Measurements from ENCODE around the gene MT1F. TPM values are rescaled to one million over a fixed set of nuclear protein-coding genes. Genes with fewer than 3 reads are reported as not detected.

The MT1F gene
- total and polyA plus RNA-seq, 2 donors (not counting 1 experiment from before 2014, with no cell fraction given) = 2.1 to 3.2 TPM

DNA sequence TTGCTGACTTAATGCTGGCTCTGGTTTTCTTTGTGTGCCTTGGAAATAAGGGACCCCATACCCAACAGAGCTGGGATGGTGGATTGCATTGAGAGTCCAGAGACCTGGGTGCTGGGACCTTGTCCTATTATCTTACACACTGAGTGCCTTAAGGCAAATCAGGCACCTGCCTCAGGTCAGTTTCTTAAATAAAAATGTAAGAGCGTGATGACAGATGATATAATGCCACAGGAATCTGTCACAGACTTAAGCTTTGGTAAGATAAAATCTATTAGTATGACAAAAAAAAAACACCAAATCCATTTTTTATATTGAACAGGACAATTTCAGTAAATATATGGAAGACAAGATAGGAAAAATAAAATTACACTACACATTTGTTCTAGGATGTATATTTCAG lies 17.7 kb upstream of the MT1F start:
- Histone ChIP-seq H3K9ac (ENCODE audit: insufficient read depth, low read length) (no peak overlapping the region), H3K36me3 (ENCODE audit: control insufficient read depth, insufficient read depth, low read length) (no peaks in the 10 kb centered on the region), H3K27ac (ENCODE audit: insufficient read depth, low read length) (no peak overlapping the region), H2AFZ (ENCODE audit: low read length) (no peak overlapping the region), H3K27me3 (ENCODE audit: control insufficient read depth, insufficient read depth, low read length) (peaks cover 5% of the 10 kb centered on the region), H3K79me2 (ENCODE audit: control insufficient read depth, insufficient read depth, low read length) (no peaks in the 10 kb centered on the region), H3K9me3 (ENCODE audit: control insufficient read depth, insufficient read depth, low read depth, low read length) (no peaks in the 10 kb centered on the region), H4K20me1 (ENCODE audit: control insufficient read depth, extremely low read depth, insufficient read depth, low read length) (no peaks in the 10 kb centered on the region), H3K4me2 (ENCODE audit: extremely low read depth, insufficient read depth, low read length) (no peak overlapping the region), H3K4me1 (ENCODE audit: control insufficient read depth, extremely low read depth, insufficient read depth, low read length) (no peaks in the 10 kb centered on the region), H3K4me3 (replicated peaks in 1 of 4; ENCODE audit: control extremely low read depth in 1 of 4, insufficient read depth in 1 of 4, low read depth in 3 of 4, low read length in 4 of 4) (no peak overlapping the region)
- TF ChIP-seq, protein P1, sequence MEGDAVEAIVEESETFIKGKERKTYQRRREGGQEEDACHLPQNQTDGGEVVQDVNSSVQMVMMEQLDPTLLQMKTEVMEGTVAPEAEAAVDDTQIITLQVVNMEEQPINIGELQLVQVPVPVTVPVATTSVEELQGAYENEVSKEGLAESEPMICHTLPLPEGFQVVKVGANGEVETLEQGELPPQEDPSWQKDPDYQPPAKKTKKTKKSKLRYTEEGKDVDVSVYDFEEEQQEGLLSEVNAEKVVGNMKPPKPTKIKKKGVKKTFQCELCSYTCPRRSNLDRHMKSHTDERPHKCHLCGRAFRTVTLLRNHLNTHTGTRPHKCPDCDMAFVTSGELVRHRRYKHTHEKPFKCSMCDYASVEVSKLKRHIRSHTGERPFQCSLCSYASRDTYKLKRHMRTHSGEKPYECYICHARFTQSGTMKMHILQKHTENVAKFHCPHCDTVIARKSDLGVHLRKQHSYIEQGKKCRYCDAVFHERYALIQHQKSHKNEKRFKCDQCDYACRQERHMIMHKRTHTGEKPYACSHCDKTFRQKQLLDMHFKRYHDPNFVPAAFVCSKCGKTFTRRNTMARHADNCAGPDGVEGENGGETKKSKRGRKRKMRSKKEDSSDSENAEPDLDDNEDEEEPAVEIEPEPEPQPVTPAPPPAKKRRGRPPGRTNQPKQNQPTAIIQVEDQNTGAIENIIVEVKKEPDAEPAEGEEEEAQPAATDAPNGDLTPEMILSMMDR (conservative IDR thresholded peaks at IDR 0.05 in 1 of 2, IDR thresholded peaks at IDR 0.05 in 1 of 2; ENCODE audit: low read depth in 1 of 2, low read length in 2 of 2) = no peak
- TF ChIP-seq EZH2 (IDR thresholded peaks at IDR 0.05; ENCODE audit: low read length, missing control alignments) = no peak
- DNase-seq (ENCODE audit: low read depth in 2 of 2) = no peak

DNA sequence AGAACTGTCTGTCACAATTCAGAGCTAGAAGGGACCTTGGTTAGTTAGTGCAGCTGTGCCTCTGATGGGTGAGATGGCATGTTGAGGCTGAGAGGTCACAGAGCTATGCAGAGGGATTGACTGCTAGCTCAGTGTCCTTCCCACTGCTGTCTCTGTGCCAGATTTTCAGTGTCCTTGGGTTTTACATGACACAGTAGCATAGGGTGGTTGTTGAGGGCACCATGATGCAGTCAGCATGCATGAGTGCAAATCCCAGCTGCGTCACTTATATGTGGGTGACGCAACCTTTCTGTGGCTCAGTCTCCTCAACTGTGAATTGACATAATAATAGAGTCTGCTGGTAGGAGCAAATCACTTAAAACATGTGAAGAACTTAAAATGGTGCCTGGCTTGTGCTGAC lies 16.6 kb upstream of the MT1F start:
- Histone ChIP-seq H3K9ac (ENCODE audit: insufficient read depth, low read length) (no peak overlapping the region), H3K27me3 (ENCODE audit: control insufficient read depth, insufficient read depth, low read length) (peaks cover 15% of the 10 kb centered on the region), H3K36me3 (ENCODE audit: control insufficient read depth, insufficient read depth, low read length) (no peaks in the 10 kb centered on the region), H3K27ac (ENCODE audit: insufficient read depth, low read length) (no peak overlapping the region), H3K4me1 (ENCODE audit: control insufficient read depth, extremely low read depth, insufficient read depth, low read length) (no peaks in the 10 kb centered on the region), H4K20me1 (ENCODE audit: control insufficient read depth, extremely low read depth, insufficient read depth, low read length) (no peaks in the 10 kb centered on the region), H3K4me3 (replicated peaks in 1 of 4; ENCODE audit: control extremely low read depth in 1 of 4, insufficient read depth in 1 of 4, low read depth in 3 of 4, low read length in 4 of 4) (no peak overlapping the region), H3K9me3 (ENCODE audit: control insufficient read depth, insufficient read depth, low read depth, low read length) (no peaks in the 10 kb centered on the region), H2AFZ (ENCODE audit: low read length) (no peak overlapping the region), H3K79me2 (ENCODE audit: control insufficient read depth, insufficient read depth, low read length) (no peaks in the 10 kb centered on the region), H3K4me2 (ENCODE audit: extremely low read depth, insufficient read depth, low read length) (no peak overlapping the region)
- no peak for DNase-seq (ENCODE audit: low read depth in 2 of 2)
- TF ChIP-seq, protein P1 (conservative IDR thresholded peaks at IDR 0.05 in 1 of 2, IDR thresholded peaks at IDR 0.05 in 1 of 2; ENCODE audit: low read depth in 1 of 2, low read length in 2 of 2) = no peak
- no peak for TF ChIP-seq EZH2 (IDR thresholded peaks at IDR 0.05; ENCODE audit: low read length, missing control alignments)

DNA sequence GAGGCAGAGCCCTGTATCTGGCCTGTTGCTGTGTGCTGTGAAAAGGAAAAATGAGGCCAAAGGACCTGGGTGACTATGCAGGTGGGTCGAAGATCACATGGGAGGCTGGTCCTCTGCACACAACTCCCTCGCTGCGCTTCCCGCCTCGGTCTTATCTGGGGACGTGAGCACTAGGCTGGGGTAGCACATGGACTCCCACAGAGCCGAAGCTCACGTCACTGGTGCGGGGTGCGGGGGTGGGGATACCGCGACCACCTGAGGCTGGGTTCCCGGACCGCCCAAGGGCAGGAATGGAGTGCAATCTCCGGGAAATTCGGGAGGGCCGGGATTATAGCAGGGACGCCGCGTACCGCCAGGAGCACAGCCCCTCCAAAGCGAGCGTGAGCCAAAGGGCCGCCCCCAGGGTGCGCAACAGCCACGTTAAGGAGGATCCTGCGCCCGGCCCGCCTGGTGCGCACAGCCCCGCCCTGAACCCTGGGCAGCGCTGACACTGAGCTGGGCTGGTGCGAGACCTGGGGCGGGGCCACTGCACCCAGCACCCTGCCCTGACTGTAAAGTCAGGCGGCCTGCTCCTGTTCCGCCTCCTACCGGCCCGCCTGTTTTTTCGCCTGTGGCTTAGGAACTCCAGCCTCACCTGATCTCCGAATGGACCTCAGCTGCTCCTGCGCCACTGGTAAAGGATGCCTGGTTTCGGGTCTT lies 14.5 kb upstream of the MT1F start:
- DNase-seq (ENCODE audit: low read depth in 2 of 2) = peak; percentile 38 to 51
- Histone ChIP-seq H3K9ac (ENCODE audit: insufficient read depth, low read length) (no peak overlapping the region), H3K27ac (ENCODE audit: insufficient read depth, low read length) (no peak overlapping the region), H3K27me3 (ENCODE audit: control insufficient read depth, insufficient read depth, low read length) (peaks cover 17% of the 10 kb centered on the region), H3K9me3 (ENCODE audit: control insufficient read depth, insufficient read depth, low read depth, low read length) (no peaks in the 10 kb centered on the region), H2AFZ (ENCODE audit: low read length) (no peak overlapping the region), H3K79me2 (ENCODE audit: control insufficient read depth, insufficient read depth, low read length) (no peaks in the 10 kb centered on the region), H3K4me1 (ENCODE audit: control insufficient read depth, extremely low read depth, insufficient read depth, low read length) (no peaks in the 10 kb centered on the region), H4K20me1 (ENCODE audit: control insufficient read depth, extremely low read depth, insufficient read depth, low read length) (no peaks in the 10 kb centered on the region), H3K36me3 (ENCODE audit: control insufficient read depth, insufficient read depth, low read length) (no peaks in the 10 kb centered on the region), H3K4me2 (ENCODE audit: extremely low read depth, insufficient read depth, low read length) (peak overlapping the region; percentile 62), H3K4me3 (replicated peaks in 1 of 4; ENCODE audit: control extremely low read depth in 1 of 4, insufficient read depth in 1 of 4, low read depth in 3 of 4, low read length in 4 of 4) (peak overlapping the region in 2 of 4 experiments; percentile 5 to 37)
- no peak for TF ChIP-seq EZH2 (IDR thresholded peaks at IDR 0.05; ENCODE audit: low read length, missing control alignments)
- TF ChIP-seq, protein P1 (conservative IDR thresholded peaks at IDR 0.05 in 1 of 2, IDR thresholded peaks at IDR 0.05 in 1 of 2; ENCODE audit: low read depth in 1 of 2, low read length in 2 of 2) = peak in 1 of 2 donors; percentile 32

All from fibroblast of lung (primary cell).